ENCODE data around the gene BRD7. TPM values are rescaled to one million over a fixed set of nuclear protein-coding genes. Genes with fewer than 3 reads are reported as not detected.
A peak's percentile ranks its signal among the peaks of the same experiment; 100 is the strongest.

BRD7 gene
- total and polyA plus RNA-seq, 2 of the 13 experiments (the other 11 are each of a cell fraction or from before 2014, with no cell fraction given): 82.3 to 149 TPM

DNA sequence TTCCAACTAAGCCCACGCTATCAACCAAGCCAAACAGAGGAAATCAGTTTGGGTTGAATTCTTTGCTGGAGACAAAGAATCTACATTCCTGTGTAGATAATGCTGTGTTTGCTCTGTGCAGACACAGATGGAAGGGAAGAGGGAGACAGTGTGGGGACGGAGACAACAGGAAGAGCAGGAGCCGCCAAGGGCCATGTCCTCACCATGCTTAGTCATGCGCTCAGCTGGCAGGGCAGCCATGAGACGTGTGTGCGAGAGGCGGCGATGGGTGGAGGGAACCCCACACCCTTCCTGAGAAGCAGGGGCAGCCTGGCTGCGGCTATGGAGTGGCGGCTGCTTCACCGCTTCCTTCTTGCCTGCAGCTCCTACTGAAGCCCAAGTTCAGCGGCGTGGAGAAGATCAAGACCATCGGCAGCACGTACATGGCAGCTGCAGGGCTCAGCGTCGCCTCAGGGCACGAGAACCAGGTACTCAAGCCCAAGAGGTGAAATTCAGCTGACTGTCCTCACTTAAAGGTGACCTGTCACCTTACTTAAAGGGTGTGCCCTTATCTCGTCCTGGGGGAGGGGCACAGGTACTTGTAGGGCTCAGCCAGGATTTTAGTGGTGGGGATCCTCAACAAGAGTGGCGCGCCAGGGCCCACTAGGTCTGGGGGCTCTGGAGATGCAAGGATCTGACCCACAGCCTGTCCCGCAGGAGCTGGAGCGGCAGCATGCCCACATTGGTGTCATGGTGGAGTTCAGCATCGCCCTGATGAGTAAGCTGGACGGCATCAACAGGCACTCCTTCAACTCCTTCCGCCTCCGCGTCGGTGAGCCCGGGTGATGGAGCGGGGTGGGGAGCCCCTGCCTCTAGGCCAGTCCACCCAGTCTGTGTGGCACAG is 55.0 kb downstream of the BRD7 start (continued):
- TF ChIP-seq HOXA3 (CRISPR knock-in tag; IDR thresholded peaks at IDR 0.05) (peak; percentile 90), ZNF891 (CRISPR knock-in tag; IDR thresholded peaks at IDR 0.05) (no peak), PAXIP1 (CRISPR knock-in tag; conservative IDR thresholded peaks at IDR 0.05) (peak; percentile 40; the same call in 1 of the 2 replicates), ZNF207 (IDR thresholded peaks at IDR 0.05; ENCODE audit: borderline replicate concordance) (no peak), RAD21 (CRISPR knock-in tag; IDR thresholded peaks at IDR 0.05) (no peak), TOPORS (CRISPR knock-in tag; IDR thresholded peaks at IDR 0.05) (no peak), KLF16 (CRISPR knock-in tag; IDR thresholded peaks at IDR 0.05) (no peak), HMGXB4 (CRISPR knock-in tag; IDR thresholded peaks at IDR 0.05; ENCODE audit: borderline replicate concordance in 1 of 2, low read depth in 1 of 2) (no peak), ATF7-NPFF (CRISPR knock-in tag; IDR thresholded peaks at IDR 0.05; ENCODE audit: low read depth) (no peak), NFE2L1 (CRISPR knock-in tag; IDR thresholded peaks at IDR 0.05; ENCODE audit: borderline replicate concordance) (peak; percentile 86; the same call in 1 of the 2 replicates), ATF1 (CRISPR knock-in tag; IDR thresholded peaks at IDR 0.05) (no peak), ZNF598 (CRISPR knock-in tag; IDR thresholded peaks at IDR 0.05; ENCODE audit: borderline replicate concordance) (no peak), RFXANK (CRISPR knock-in tag; IDR thresholded peaks at IDR 0.05) (no peak), ATF6 (CRISPR knock-in tag; conservative IDR thresholded peaks at IDR 0.05) (no peak), MXD3 (CRISPR knock-in tag; IDR thresholded peaks at IDR 0.05) (no peak), FOXA1 (IDR thresholded peaks at IDR 0.05) (no peak), FOXA1 (CRISPR knock-in tag; IDR thresholded peaks at IDR 0.05) (peak; percentile 87), HDAC2 (CRISPR knock-in tag; IDR thresholded peaks at IDR 0.05) (peak; percentile 83; the same call in 1 of the 2 replicates)
- TF ChIP-seq, protein P1, sequence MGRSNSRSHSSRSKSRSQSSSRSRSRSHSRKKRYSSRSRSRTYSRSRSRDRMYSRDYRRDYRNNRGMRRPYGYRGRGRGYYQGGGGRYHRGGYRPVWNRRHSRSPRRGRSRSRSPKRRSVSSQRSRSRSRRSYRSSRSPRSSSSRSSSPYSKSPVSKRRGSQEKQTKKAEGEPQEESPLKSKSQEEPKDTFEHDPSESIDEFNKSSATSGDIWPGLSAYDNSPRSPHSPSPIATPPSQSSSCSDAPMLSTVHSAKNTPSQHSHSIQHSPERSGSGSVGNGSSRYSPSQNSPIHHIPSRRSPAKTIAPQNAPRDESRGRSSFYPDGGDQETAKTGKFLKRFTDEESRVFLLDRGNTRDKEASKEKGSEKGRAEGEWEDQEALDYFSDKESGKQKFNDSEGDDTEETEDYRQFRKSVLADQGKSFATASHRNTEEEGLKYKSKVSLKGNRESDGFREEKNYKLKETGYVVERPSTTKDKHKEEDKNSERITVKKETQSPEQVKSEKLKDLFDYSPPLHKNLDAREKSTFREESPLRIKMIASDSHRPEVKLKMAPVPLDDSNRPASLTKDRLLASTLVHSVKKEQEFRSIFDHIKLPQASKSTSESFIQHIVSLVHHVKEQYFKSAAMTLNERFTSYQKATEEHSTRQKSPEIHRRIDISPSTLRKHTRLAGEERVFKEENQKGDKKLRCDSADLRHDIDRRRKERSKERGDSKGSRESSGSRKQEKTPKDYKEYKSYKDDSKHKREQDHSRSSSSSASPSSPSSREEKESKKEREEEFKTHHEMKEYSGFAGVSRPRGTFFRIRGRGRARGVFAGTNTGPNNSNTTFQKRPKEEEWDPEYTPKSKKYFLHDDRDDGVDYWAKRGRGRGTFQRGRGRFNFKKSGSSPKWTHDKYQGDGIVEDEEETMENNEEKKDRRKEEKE (IDR thresholded peaks at IDR 0.05): no peak

Data from HepG2 (cell line).